K562 (cell line): ENCODE data around the gene PTPRG. TPM values are rescaled to one million over a fixed set of nuclear protein-coding genes. Genes with fewer than 3 reads are reported as not detected.

Experiments used
- ATAC-seq: fragments of 200-7000 bp; cut with Tn5 transposase; 3 replicates; pipeline ENCODE4 v1.9.1; 2020; ENCODE audit warnings: moderate library complexity
- BruUV-seq: library from RNA; stranded (reverse); fragments of 400-500 nt; replicated peaks from 2 replicates; lab custom pipeline; 2021; lab: Mats Ljungman, UMichigan
- CTCF ChIA-PET: fragments of 300-600 bp; formaldehyde crosslinking; extraction: SDS; loops from one replicate; lab custom pipeline; 2021; ENCODE audit warnings: low intra/inter-chr PET ratio; lab: Yijun Ruan, JAX
- POLR2A ChIA-PET: fragments of 300-600, 350-650 bp; sonication (Branson Sonifier 250); formaldehyde crosslinking; extraction: SDS; loops from one replicate; lab custom pipeline; 2021; ENCODE audit warnings: antibody characterized with exemption, inconsistent platforms; lab: Yijun Ruan, JAX
- DNase-seq, 4 experiments: peaks; one replicate each; pipeline versions ENCODE4 v3.0.0 to v3.0.0-alpha.2; 2011 to 2018; ENCODE audit warnings: low spot score in 3 of 4, mixed read lengths in 3 of 4; ENCODE audit errors: extremely low read depth in 1 of 4
- FAIRE-seq: peaks from 2 replicates; lab custom pipeline; 2011; peaks lifted over from hg19 to GRCh38; lab: Jason Lieb, UNC
- H2AFZ ChIP-seq: 2 replicates; pipeline ENCODE4 v1.6.0; 2011; ENCODE audit warnings: low read depth, low read length, control low read depth, inconsistent platforms
- H3K27ac ChIP-seq: fragments of 200-600 bp; 3 replicates; pipeline ENCODE4 v1.8.0; 2011; ENCODE audit warnings: low read depth, mild to moderate bottlenecking, control low read depth, inconsistent platforms, low read length, moderate library complexity, mixed read lengths; ENCODE audit errors: extremely low read depth
- H3K27me3 ChIP-seq, 2 experiments: fragments of 300-600 bp in 1 of 2; 2 replicates in 1 of 2; 3 replicates in 1 of 2; pipeline versions ENCODE4 v1.6.0 to v1.8.0; 2011; ENCODE audit warnings: inconsistent platforms in 2 of 2, low read length in 2 of 2, mild to moderate bottlenecking in 1 of 2, mixed read lengths in 1 of 2, moderate library complexity in 1 of 2; ENCODE audit not compliant: control insufficient read depth in 2 of 2, insufficient read depth in 2 of 2
- H3K36me3 ChIP-seq: fragments of 300-600 bp; 3 replicates; pipeline ENCODE4 v1.8.0; 2011; ENCODE audit warnings: mild to moderate bottlenecking, low read length, inconsistent platforms; ENCODE audit not compliant: control insufficient read depth, insufficient read depth
- H3K4me1 ChIP-seq, 2 experiments: fragments of 200-600 bp in 1 of 2; replicated peaks in 1 of 2; 2 replicates in 1 of 2; 3 replicates in 1 of 2; pipeline versions ENCODE4 v1.5.1 to v1.8.0; 2011; ENCODE audit warnings: inconsistent platforms in 2 of 2, low read length in 2 of 2, mild to moderate bottlenecking in 1 of 2, mixed read lengths in 1 of 2, moderate library complexity in 1 of 2; ENCODE audit not compliant: control insufficient read depth in 2 of 2, insufficient read depth in 2 of 2
- H3K4me2 ChIP-seq: 2 replicates; pipeline ENCODE4 v1.6.1; 2011; ENCODE audit warnings: low read length, control low read depth, inconsistent platforms, mixed read lengths; ENCODE audit not compliant: insufficient read depth
- H3K4me3 ChIP-seq: fragments of 200-600 bp; sonication (generic), shearing (Covaris generic); 2 replicates; pipeline ENCODE4 v1.5.1; 2016; ENCODE audit warnings: control low read depth, inconsistent platforms
- H3K79me2 ChIP-seq: fragments of 200-600 bp; 3 replicates; pipeline ENCODE4 v1.8.0; 2011; ENCODE audit warnings: low read length, inconsistent platforms; ENCODE audit not compliant: control insufficient read depth, insufficient read depth
- H3K9ac ChIP-seq, 2 experiments: 2 replicates each; pipeline versions ENCODE4 v1.6.0 to v1.6.1; 2011; ENCODE audit warnings: low read depth in 2 of 2, low read length in 2 of 2, control low read depth in 1 of 2, inconsistent platforms in 1 of 2, mild to moderate bottlenecking in 1 of 2, mixed read lengths in 1 of 2; ENCODE audit not compliant: insufficient read depth in 1 of 2
- H3K9me1 ChIP-seq: one replicate; pipeline ENCODE4 v1.6.0; 2011; ENCODE audit warnings: inconsistent platforms, mild to moderate bottlenecking, low read length, moderate library complexity; ENCODE audit not compliant: control insufficient read depth, insufficient read depth
- H3K9me3 ChIP-seq: replicated peaks from 2 replicates; pipeline ENCODE4 v1.5.1; 2011; ENCODE audit warnings: low read depth, low read length, inconsistent platforms; ENCODE audit not compliant: control insufficient read depth, insufficient read depth
- H4K20me1 ChIP-seq: replicated peaks from 2 replicates; pipeline ENCODE4 v1.6.1; 2011; ENCODE audit warnings: low read length, inconsistent platforms, mixed read lengths; ENCODE audit not compliant: control insufficient read depth, insufficient read depth
- ARNT ChIP-seq, 2 experiments: fragments of 450-650 bp; IDR thresholded peaks; 2 replicates each; pipeline ENCODE4 v1.6.1; 2016; ENCODE audit warnings: mild to moderate bottlenecking in 1 of 2
- CREBBP ChIP-seq: IDR thresholded peaks from one replicate; pipeline ENCODE4 v1.6.1; 2012; ENCODE audit warnings: low read depth, mild to moderate bottlenecking, control low read depth, inconsistent platforms, low read length
- IRF1 ChIP-seq: sonication (generic); formaldehyde crosslinking; IDR thresholded peaks from 2 replicates; pipeline ENCODE4 v1.8.0; 2022; ENCODE audit warnings: missing genetic modification reagents, mild to moderate bottlenecking, borderline replicate concordance
- MTA1 ChIP-seq: fragments of 450-650 bp; IDR thresholded peaks from 2 replicates; pipeline ENCODE4 v1.6.1; 2017; ENCODE audit warnings: borderline replicate concordance
- NCOA2 ChIP-seq, 2 experiments: fragments of 450-650 bp; IDR thresholded peaks; 2 replicates each; pipeline ENCODE4 v1.6.1; 2018; ENCODE audit warnings: mild to moderate bottlenecking in 2 of 2, moderate library complexity in 1 of 2; ENCODE audit not compliant: partially characterized antibody in 2 of 2
- POLR2H ChIP-seq: IDR thresholded peaks from 2 replicates; pipeline ENCODE4 v1.6.1; 2016; ENCODE audit warnings: missing genetic modification characterization, low read depth, mild to moderate bottlenecking, control low read depth, missing compliant biosample characterization, moderate library complexity
- PRPF4 ChIP-seq: fragments of 200-400 bp; formaldehyde crosslinking; IDR thresholded peaks from one replicate; pipeline ENCODE4 v1.6.1; 2017; ENCODE audit warnings: low read length, low read depth, mild to moderate bottlenecking; ENCODE audit not compliant: insufficient read depth, poor library complexity, severe bottlenecking
- RBM39 ChIP-seq: fragments of 200-400 bp; formaldehyde crosslinking; optimal IDR thresholded peaks from 2 replicates; pipeline ENCODE3; 2018; ENCODE audit warnings: low read depth, low read length
- SAP30 ChIP-seq: fragments of 200-600 bp; sonication (generic); IDR thresholded peaks from 2 replicates; pipeline ENCODE4 v1.6.1; 2012; ENCODE audit warnings: borderline replicate concordance, low read depth, mild to moderate bottlenecking, moderate library complexity, low read length, control low read depth, inconsistent platforms; ENCODE audit not compliant: insufficient read depth, poor library complexity, severe bottlenecking
- SMAD1 ChIP-seq: fragments of 150-350 bp; IDR thresholded peaks from 2 replicates; pipeline ENCODE4 v1.6.1; 2014; ENCODE audit warnings: low read length, low read depth; ENCODE audit not compliant: partially characterized antibody
- SMARCE1 ChIP-seq: fragments of 450-650 bp; IDR thresholded peaks from 2 replicates; pipeline ENCODE4 v1.7.1; 2016; ENCODE audit warnings: mild to moderate bottlenecking
- STAG1 ChIP-seq: sonication (generic); formaldehyde crosslinking; IDR thresholded peaks from 2 replicates; pipeline ENCODE4 v1.5.0; 2020; ENCODE audit warnings: missing genetic modification reagents, borderline replicate concordance
- TBP ChIP-seq: optimal IDR thresholded peaks from 2 replicates; pipeline ENCODE3; 2011; ENCODE audit warnings: low read depth, low read length, improper control_type of control experiment
- ZNF239 ChIP-seq: fragments of 250-450 bp; sonication (Bioruptor Pico); IDR thresholded peaks from 2 replicates; pipeline ENCODE4 v1.4.0; 2020; ENCODE audit warnings: mild to moderate bottlenecking
- ZNF511 ChIP-seq: sonication (generic); formaldehyde crosslinking; IDR thresholded peaks from 2 replicates; pipeline ENCODE4 v1.8.0; 2022; ENCODE audit warnings: mild to moderate bottlenecking, missing genetic modification reagents
- WGBS: fragments of 100-300 bp; shearing (Covaris generic); methylation state at CpG from one replicate; pipeline ENCODE4 v1.1.6; 2016; ENCODE audit warnings: low coverage, mixed read lengths; ENCODE audit not compliant: insufficient coverage; ENCODE audit errors: missing lambda C conversion rate; 5-methylcytosine and 5-hydroxymethylcytosine counted together
- in situ Hi-C: fragments of 300-500 bp; cut with MboI; formaldehyde crosslinking; loops from 4 replicates; pipeline ENCODE4 v1.15.0; 2018; ENCODE audit warnings: inconsistent platforms, mixed read lengths
- intact Hi-C: fragments of 100-400 bp; cut with micrococcal nuclease; formaldehyde crosslinking; loops from 2 replicates; pipeline ENCODE4 v1.14.2; 2022
- polyA plus RNA-seq, 8 experiments: library from polyadenylated mRNA; depleted of rRNA in 4 of 8; stranded (reverse) in 5 of 8; unstranded in 3 of 8; fragments of >200 nt; fragmentation: Nextera tagmentation in 2 of 8; fragmentation: Illumina TruSeq in 1 of 8; extraction: Ambion mirVana in 2 of 8; extraction: Trizol in 1 of 8; gene quantifications; 2 replicates each; pipeline versions ENCODE4 v1.2.1 to v1.2.3, GENCODE V29; 2011 to 2014; ENCODE audit warnings: inconsistent platforms in 1 of 8, missing spikeins in 1 of 8
- total RNA-seq, 7 experiments: library from RNA; depleted of rRNA in 6 of 7; stranded (reverse); fragments of >200 nt in 6 of 7; fragmentation: Illumina TruSeq in 2 of 7; extraction: Trizol in 2 of 7; gene quantifications; 2 replicates each; pipeline versions ENCODE4 v1.2.1 to v1.2.3, GENCODE V29; 2011 to 2021; ENCODE audit warnings: low replicate concordance in 1 of 7
- TF ChIP-seq, protein P1 (sequence below): sonication (generic); formaldehyde crosslinking; IDR thresholded peaks from 2 replicates; pipeline ENCODE4 v1.8.0; 2022; ENCODE audit warnings: mild to moderate bottlenecking, missing genetic modification reagents, borderline replicate concordance

PTPRG gene
- total and polyA plus RNA-seq, 9 of the 15 experiments (the other 6 are each of a cell fraction or from before 2014, with no cell fraction given), result 0.16 TPM; not detected in 8

DNA sequence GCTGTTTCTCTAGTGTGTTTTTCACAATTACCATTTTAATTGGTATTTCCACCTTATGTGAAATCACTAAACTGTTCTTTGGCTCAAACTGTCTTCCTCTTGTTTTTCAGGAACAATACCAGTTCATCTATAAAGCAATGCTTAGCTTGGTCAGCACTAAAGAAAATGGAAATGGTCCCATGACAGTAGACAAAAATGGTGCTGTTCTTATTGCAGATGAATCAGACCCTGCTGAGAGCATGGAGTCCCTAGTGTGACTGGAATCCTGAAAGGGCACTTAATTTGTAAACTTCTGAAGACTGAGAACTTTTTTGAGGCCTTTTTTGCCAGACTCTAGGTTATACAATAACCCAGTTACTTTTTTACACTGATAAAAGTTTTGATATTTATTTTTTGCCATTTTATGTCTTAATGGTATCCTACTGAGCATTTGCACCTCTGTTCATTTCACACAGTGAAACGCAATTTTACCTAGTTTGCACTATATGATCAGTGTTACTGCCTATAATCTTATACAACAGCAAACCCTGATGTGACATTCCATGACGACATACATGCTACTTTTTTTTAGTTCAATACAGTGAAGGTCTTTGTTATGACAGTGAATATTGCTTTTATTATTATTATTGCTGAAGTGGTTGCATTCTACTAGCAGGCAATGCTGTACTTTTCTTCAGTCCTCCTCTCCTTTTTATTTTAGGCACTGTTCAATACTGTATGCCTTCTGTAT is 731.8 kb downstream of the PTPRG start (continued):
- TF ChIP-seq IRF1 (CRISPR knock-in tag) (no peak), ARNT (IDR thresholded peaks at IDR 0.05) (no peak)
- TF ChIP-seq, all 486 proteins: peak for 0

DNA sequence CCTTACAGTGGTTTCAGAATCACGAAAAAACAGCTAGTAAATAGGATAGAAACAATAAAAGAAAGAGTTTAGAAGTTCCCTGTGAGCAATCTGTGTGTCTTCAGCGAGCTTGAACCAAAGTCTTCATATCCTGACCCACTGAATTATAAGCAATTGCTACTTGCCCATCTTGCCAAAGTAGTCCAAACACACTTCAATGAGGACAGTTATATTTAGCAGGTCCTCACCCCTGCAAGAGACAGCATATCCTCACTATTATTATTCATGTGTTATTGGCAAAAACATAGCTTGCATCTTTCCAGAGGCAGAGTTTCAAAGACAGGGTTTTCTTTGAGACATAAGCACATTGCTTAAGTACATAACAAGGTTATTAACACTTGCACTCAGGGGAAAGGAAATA is 734.2 kb downstream of the PTPRG start:
- Histone ChIP-seq H3K27me3 (no peaks in the 10 kb centered on the region), H3K27ac (no peak overlapping the region), H3K9me1 (no peaks in the 10 kb centered on the region), H3K4me3 (no peak overlapping the region), H3K79me2 (no peaks in the 10 kb centered on the region), H3K9ac (no peak overlapping the region), H3K9me3 (no peaks in the 10 kb centered on the region), H3K36me3 (no peaks in the 10 kb centered on the region), H3K4me1 (no peaks in the 10 kb centered on the region), H3K4me2 (no peak overlapping the region), H2AFZ (no peak overlapping the region), H4K20me1 (no peaks in the 10 kb centered on the region)
- no peak for ATAC-seq
- in situ Hi-C loops (no loop called here), intact Hi-C loops (no loop called here)
- BruUV-seq, result no TSS peak
- TF ChIP-seq TBP, result no peak
- TF ChIP-seq RBM39, result no peak
- TF ChIP-seq PRPF4, result no peak
- TF ChIP-seq CREBBP, result no peak
- no peak for TF ChIP-seq SAP30
- no peak for TF ChIP-seq STAG1 (CRISPR knock-in tag)
- no peak for TF ChIP-seq ZNF239 (CRISPR knock-in tag)
- TF ChIP-seq MTA1, result no peak
- TF ChIP-seq POLR2H, result no peak
- TF ChIP-seq NCOA2 (IDR thresholded peaks at IDR 0.05; ENCODE audit: partially characterized antibody in 2 of 2), result no peak
- no peak for TF ChIP-seq SMARCE1
- no peak for TF ChIP-seq SMAD1
- TF ChIP-seq ZNF511 (CRISPR knock-in tag), result no peak
- TF ChIP-seq, protein P1, sequence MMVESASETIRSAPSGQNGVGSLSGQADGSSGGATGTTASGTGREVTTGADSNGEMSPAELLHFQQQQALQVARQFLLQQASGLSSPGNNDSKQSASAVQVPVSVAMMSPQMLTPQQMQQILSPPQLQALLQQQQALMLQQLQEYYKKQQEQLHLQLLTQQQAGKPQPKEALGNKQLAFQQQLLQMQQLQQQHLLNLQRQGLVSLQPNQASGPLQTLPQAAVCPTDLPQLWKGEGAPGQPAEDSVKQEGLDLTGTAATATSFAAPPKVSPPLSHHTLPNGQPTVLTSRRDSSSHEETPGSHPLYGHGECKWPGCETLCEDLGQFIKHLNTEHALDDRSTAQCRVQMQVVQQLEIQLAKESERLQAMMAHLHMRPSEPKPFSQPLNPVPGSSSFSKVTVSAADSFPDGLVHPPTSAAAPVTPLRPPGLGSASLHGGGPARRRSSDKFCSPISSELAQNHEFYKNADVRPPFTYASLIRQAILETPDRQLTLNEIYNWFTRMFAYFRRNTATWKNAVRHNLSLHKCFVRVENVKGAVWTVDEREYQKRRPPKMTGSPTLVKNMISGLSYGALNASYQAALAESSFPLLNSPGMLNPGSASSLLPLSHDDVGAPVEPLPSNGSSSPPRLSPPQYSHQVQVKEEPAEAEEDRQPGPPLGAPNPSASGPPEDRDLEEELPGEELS (CRISPR knock-in tag), result no peak
- DNase-seq, result no peak
- 0% methylated on average over 2 of the region's 2 CpGs for WGBS
- ChIA-PET CTCF (no interaction called here), POLR2A (no interaction called here)
- no peak for FAIRE-seq
